AG08396 (cell line): ENCODE data around the gene TNKS1BP1.
A peak's percentile ranks its signal among the peaks of the same experiment; 100 is the strongest.

Experiments used
- DNase-seq: peaks from one replicate; pipeline ENCODE4 v3.0.0; 2012; ENCODE audit warnings: low spot score, mixed read lengths

TNKS1BP1 gene

DNA sequence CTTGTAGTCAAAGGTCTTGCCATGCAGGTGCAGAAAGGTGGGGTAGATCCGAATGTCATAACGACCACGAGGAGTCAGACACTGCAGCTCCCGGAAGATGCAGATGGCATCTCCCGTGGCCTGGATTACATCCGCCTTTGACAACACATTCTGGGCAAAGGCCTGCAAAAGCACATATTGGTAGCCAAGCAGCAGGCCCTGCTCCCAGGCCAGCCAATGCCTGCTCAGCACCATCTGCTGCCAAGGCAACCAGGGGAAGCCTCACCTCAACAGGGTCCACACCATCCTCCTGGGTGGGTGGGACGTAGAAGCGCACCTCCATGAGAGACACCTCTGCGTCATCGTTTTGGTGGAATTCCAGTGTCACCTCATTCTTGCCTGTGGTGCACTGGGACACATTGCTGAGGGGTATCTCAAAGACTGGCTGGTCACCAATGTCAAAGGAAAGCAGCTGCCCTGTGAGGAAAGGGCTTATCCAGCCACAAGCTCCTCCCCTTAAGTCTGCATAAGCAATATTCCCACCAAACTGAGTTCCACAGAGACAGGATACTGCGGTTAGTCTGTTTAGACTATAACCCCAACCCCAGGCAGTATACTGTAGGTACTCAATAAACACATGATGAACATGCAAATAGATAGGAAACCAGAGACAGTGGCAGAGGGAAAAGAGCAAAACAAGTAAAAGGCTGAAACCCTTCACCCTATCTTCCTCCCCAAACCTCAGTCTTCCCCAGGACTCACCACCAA is 8.1 kb upstream of the TNKS1BP1 start:
- DNase-seq, result no peak

GRCh38 chr11:57331720-57332119 is 7.0 kb upstream of the TNKS1BP1 start:
- no peak for DNase-seq

GRCh38 chr11:57330029-57330428 is 5.3 kb upstream of the TNKS1BP1 start:
- DNase-seq, result no peak

- no peak for DNase-seq
These were observed 3.0 kb upstream of the TNKS1BP1 start for GRCh38 chr11:57327721-57328120.

- DNase-seq, result no peak
These were observed 940 bp upstream of the TNKS1BP1 start for GRCh38 chr11:57325735-57326048.

GRCh38 chr11:57324154-57324885 is 432 bp downstream of the TNKS1BP1 start:
- DNase-seq, result peak; percentile 56

DNA sequence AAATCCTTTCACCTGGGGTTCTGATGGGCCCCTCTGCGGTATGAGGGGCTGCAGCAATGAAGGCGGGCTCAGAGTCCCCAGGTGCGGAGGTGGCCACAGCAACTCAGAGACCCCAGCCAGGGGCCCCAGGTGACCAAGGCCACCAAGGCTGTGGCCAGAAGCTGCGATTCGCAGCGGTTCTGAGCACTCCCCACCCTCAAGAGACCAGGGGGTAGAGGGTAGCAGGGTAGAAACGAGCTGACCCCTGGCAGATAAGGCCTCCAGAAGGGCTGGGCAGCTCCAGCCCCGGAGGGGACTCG is 948 bp downstream of the TNKS1BP1 start:
- no peak for DNase-seq

GRCh38 chr11:57323167-57323854 is 1.4 kb downstream of the TNKS1BP1 start:
- DNase-seq, result peak; percentile 54

- DNase-seq, result peak; percentile 98
These were observed 2.2 kb downstream of the TNKS1BP1 start for GRCh38 chr11:57322256-57323166.

GRCh38 chr11:57321388-57322255 is 3.1 kb downstream of the TNKS1BP1 start:
- no peak for DNase-seq

- DNase-seq, result no peak
These were observed 3.9 kb downstream of the TNKS1BP1 start for GRCh38 chr11:57320719-57321387.

DNA sequence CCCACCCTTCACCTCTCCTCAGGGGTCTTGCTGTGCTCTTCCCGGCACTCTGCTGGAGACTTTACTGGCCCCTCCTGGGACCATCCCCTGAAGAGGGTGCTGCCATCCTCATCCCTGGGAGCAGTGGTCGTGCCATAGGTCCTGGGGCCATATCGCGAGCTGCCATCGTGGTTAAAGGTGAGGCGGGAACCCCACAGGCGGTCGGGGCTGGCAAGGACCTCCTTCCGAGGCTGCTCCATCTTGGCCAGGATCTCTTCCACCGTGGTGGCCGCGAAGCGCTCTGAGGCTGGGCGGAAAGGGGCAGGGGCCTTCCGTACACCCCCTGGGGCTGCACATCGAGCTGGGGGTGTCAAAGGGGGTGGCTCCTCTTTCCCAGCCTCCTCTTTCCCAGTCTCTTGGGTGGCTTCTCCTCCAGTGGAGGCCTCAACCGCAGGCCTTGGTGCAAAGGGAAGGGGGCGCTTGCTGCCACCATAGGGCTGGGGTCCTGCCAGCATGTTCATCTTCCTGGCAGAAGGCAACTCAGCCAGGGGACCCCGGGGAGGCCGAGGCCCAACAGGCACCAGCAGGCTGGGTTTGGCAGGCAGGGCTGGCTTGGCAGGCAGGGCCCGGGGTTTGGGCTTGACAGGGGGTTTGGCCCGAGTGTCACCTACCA is 4.6 kb downstream of the TNKS1BP1 start:
- no peak for DNase-seq

GRCh38 chr11:57318178-57318577 is 6.6 kb downstream of the TNKS1BP1 start:
- DNase-seq, result no peak

DNA sequence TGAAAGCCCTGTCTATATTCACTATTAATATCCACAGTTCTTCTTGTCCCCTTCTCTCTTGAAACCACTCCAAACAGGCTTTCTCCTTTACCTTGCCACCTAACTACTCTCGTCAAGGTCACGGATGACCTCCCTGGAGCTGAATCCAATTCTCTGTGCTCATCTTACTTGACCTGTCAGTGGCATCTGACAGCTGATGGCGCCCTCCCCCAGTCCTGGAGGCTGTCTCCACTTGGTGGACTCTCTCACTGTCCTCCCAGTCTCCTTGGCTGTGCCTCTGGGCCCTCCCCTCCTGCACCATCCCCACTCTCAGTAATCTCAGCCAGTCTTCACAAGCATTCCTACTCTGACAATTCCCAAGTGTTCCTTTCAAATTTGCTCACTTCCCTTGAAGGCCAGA is 8.7 kb downstream of the TNKS1BP1 start:
- DNase-seq, result no peak

- DNase-seq, result no peak
These were observed 9.3 kb downstream of the TNKS1BP1 start for GRCh38 chr11:57315491-57315890.

DNA sequence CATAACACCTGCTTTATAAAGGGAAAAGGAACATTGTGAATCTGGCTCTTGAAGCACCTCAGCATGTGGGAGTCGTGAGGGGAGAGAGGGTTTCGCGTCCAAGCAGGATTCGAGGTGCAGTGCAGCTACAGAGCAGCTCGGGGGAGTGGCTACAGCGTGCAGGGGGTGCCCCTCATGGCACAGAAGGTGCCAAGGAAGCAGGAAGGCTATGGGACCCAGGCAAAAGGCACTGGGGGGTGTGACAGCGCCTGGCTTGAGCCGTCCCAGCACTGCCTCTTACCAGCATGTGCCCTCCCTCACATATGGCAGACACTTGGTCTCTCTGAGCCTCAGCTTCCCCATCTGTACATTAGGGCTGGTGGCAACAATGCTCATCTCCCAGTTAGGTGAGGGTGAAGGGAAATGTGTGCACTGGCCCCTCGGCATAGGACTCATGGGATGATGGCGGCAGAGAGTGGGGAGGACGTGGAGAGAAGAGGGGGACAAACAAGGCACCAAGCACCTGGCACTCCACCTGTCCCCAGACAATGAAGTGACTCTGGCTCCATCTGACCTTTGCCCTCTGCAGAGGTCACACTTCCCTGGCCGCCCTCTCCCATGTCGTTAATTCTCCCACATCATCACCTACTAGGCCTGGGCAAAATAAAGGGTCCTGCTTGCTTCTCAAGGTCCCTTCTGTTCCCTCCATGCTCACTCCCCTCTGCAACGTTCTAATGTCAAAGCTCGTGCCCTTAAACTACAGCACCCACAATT is 10.4 kb downstream of the TNKS1BP1 start:
- DNase-seq, result no peak

DNA sequence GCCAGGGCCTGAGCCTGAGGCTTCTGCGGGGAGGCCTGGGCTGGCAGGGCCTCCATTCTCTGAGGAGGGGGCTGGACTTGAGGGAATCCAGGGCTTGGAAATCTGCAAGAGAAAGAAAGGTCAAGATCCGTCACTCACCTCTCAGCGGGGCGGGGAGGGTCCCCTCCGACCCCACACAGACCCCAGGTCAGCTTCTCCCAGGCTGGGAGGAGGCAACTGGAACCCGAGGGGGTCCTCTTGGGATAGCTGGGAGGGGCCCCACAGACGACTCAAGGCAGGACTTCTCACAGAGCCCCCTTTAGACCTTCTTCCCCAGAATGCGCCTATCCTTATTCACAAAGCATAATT is 11.0 kb downstream of the TNKS1BP1 start:
- no peak for DNase-seq

GRCh38 chr11:57313071-57313787 is 11.5 kb downstream of the TNKS1BP1 start:
- no peak for DNase-seq

DNA sequence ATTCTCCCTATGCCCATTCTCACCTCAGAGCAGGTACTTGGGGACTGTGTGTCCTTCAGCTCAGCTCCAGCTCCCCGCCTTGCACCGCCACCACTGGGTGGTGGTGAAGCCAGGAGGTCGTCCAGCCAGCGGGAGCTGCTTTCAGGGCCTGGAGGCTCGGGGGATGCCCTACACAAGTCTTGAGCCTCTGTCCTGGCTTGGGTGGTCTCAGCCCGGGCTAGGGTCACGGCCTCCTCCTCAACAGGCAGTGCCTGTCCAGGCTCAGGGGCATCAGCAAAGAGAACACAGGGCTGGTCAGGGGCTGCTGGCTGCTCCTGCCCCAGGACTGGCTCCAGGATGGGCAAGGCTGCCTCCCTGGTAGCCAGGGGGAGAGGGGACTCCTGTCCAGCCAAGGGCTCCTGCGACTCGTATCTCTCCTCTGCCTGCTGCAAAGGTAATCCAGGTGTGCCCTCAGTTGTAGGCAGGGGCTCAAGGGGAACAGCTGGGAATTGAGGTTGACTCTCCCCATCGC is 12.2 kb downstream of the TNKS1BP1 start:
- DNase-seq, result no peak
